Erythroblast (primary cell): ENCODE data around the gene IRF2.

Experiments used
- GATA1 ChIP-seq: IDR thresholded peaks from 2 replicates; pipeline ENCODE4 v1.6.1; 2011; ENCODE audit warnings: low read depth, mild to moderate bottlenecking, control low read depth, low read length, moderate library complexity
- POLR2A ChIP-seq: IDR thresholded peaks from 2 replicates; pipeline ENCODE4 v1.6.1; 2011; ENCODE audit warnings: mild to moderate bottlenecking, low read length

- no peak for TF ChIP-seq POLR2A
- TF ChIP-seq GATA1 = no peak
These were observed 66.2 kb downstream of the IRF2 start for GRCh38 chr4:184408021-184408683.
